Heart right ventricle (tissue), 16 donors: ENCODE data around the gene UGT3A1. TPM values are rescaled to one million over a fixed set of nuclear protein-coding genes. Genes with fewer than 3 reads are reported as not detected.

Experiments
- ATAC-seq, 8 donors: fragments of 200-7000 bp; cut with Tn5 transposase; one replicate each; pipeline ENCODE4 v1.9.1; 2020; ENCODE audit warnings: mild to moderate bottlenecking in 8 of 8, moderate library complexity in 8 of 8, moderate number of reproducible peaks in 1 of 8
- DNase-seq, 2 donors: peaks; one replicate each; pipeline ENCODE4 v3.0.0-alpha.2; 2020
- H3K27ac ChIP-seq, 10 donors: fragments of 200-600 bp; sonication (generic) in 2 of 10; one replicate each; pipeline versions ENCODE4 v1.5.0 to v1.8.0; 2020 to 2022; ENCODE audit warnings: mild to moderate bottlenecking in 3 of 10
- H3K27me3 ChIP-seq, 7 donors: fragments of 200-600 bp; one replicate each; pipeline ENCODE4 v1.8.0; 2021 to 2022; ENCODE audit warnings: mild to moderate bottlenecking in 2 of 7
- H3K36me3 ChIP-seq, 9 donors: fragments of 200-600 bp; sonication (generic) in 1 of 9; one replicate each; pipeline versions ENCODE4 v1.5.0 to v1.8.0; 2020 to 2022; ENCODE audit warnings: mild to moderate bottlenecking in 2 of 9
- H3K4me1 ChIP-seq, 9 donors: fragments of 200-600 bp; sonication (generic) in 1 of 9; one replicate each; pipeline versions ENCODE4 v1.5.0 to v1.8.0; 2020 to 2022; ENCODE audit warnings: mild to moderate bottlenecking in 4 of 9
- H3K4me3 ChIP-seq, 10 donors: fragments of 200-600 bp; sonication (generic) in 2 of 10; one replicate each; pipeline versions ENCODE4 v1.5.0 to v1.8.0; 2020 to 2022; ENCODE audit warnings: mild to moderate bottlenecking in 7 of 10, moderate library complexity in 2 of 10
- H3K9me3 ChIP-seq, 11 donors: fragments of 200-600 bp in 10 of 11; sonication (generic) in 2 of 11; one replicate each; pipeline versions ENCODE4 v1.5.0 to v1.8.0; 2013 to 2022; ENCODE audit warnings: mild to moderate bottlenecking in 2 of 11, control low read depth in 1 of 11, moderate library complexity in 1 of 11
- WGBS, 2 donors: extraction: QIAGEN DNeasy Blood & Tissue Kit; methylation state at CpG; one replicate each; pipeline ENCODE4 v1.1.7; 2013; ENCODE audit warnings: inconsistent platforms in 1 of 2; 5-methylcytosine and 5-hydroxymethylcytosine counted together
- intact Hi-C, 10 donors: fragments of 100-400 bp; cut with DNase I; formaldehyde crosslinking; loops; one replicate each; pipeline versions ENCODE4 v1.11.1 to v1.14.2; 2022
- polyA plus RNA-seq, 2 donors: library from polyadenylated mRNA; stranded (reverse); fragments of 200-250 nt; gene quantifications; one replicate each; pipeline ENCODE4 v1.2.3, GENCODE V29; 2013
- total RNA-seq, 10 donors: library from RNA; stranded (reverse); fragmentation: NEBNext Ultra II Directional in 3 of 10; extraction: Animal tissue kit (Norgen Biotek cat#: 25700) in 3 of 10; gene quantifications; one replicate each; pipeline versions ENCODE4 v1.2.1 to v1.2.4, GENCODE V29; 2021 to 2023
- TF ChIP-seq, protein P1 (sequence below), 9 donors: fragments of 200-600 bp; sonication (generic) in 2 of 9; IDR thresholded peaks; one replicate each; pipeline versions ENCODE4 v1.5.0 to v1.8.0; 2021 to 2022; ENCODE audit warnings: antibody characterized with exemption in 9 of 9, mild to moderate bottlenecking in 5 of 9, moderate library complexity in 1 of 9
- donor health status: Arrhythmogenic right ventricular cardiomyopathy.
- donor health status: ischemic (EF 13 %, LVEDD 7.1; RV severe dilation, severe dysfunction).
- donor health status: healthy with polysubstance abuse.
- donor health status: DM: no; HTN: yes; CAD: no.
- donor health status: DM: no; HTN: no; CAD: no.
- donor health status: ischemic (EF 25% LVEDD 6.9; RV normal size, moderate dysfunction).
- donor health status: ischemic (EF 25% LVEDD 5.7; RV mildly dilated, moderate dysfunction).
- donor health status: healthy.
- donor health status: DM: yes; HTN: yes; CAD: no.
- donor health status: Ischemic cardiomyopathy.
- donor health status: ischemic (EF 35%, LVEDD 5.7; RV mildly dilated, moderate dysfunction).
- donor health status: nonischemic (EF 11% LVEDD 7.7; RV severe dilation, severe dysfunction).
- donor health status: DM: yes; HTN: yes; CAD: no.
- donor health status: PGD.
- donor health status: ischemic (EF 29% LVEDD 5.4; RV normal size, mild dysfunction).
- donor health status: nonischemic (EF 23%, LVEDD 6.1; RV moderate dilation, normal function).

The UGT3A1 gene
- total and polyA plus RNA-seq, 12 donors, result not detected

DNA sequence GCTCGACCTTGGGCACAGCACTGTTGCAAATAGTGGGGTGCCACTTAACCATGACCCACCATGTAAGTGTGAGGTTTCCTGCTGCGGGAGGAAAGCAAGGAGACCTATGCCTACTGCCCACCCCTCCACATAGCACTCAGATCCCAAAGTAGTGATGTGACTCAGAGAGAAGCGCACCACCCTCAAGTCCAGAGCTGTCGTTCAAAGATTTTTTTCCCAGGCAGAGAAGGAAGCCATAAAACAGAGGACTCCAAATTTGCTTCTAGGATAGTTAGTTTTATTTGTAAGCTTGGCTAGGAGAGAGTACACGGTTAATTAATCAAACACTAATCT lies 19.3 kb downstream of the UGT3A1 start:
- intact Hi-C loops, result no loop called here
- TF ChIP-seq, protein P1, sequence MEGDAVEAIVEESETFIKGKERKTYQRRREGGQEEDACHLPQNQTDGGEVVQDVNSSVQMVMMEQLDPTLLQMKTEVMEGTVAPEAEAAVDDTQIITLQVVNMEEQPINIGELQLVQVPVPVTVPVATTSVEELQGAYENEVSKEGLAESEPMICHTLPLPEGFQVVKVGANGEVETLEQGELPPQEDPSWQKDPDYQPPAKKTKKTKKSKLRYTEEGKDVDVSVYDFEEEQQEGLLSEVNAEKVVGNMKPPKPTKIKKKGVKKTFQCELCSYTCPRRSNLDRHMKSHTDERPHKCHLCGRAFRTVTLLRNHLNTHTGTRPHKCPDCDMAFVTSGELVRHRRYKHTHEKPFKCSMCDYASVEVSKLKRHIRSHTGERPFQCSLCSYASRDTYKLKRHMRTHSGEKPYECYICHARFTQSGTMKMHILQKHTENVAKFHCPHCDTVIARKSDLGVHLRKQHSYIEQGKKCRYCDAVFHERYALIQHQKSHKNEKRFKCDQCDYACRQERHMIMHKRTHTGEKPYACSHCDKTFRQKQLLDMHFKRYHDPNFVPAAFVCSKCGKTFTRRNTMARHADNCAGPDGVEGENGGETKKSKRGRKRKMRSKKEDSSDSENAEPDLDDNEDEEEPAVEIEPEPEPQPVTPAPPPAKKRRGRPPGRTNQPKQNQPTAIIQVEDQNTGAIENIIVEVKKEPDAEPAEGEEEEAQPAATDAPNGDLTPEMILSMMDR (IDR thresholded peaks at IDR 0.05), result no peak
- H3K27me3 ChIP-seq, result peaks cover 0 to 3% (median 0%) of the 10 kb centered on the region in 7 donors
- DNase-seq, result no peak
- no peaks in the 10 kb centered on the region for H3K36me3 ChIP-seq
- no peak overlapping the region for H3K27ac ChIP-seq
- H3K4me1 ChIP-seq, result no peaks in the 10 kb centered on the region
- WGBS, 2 donors, result 77 to 79% methylated on average over 5 of the region's 5 CpGs
- no peak overlapping the region for H3K4me3 ChIP-seq
- no peak for ATAC-seq
- H3K9me3 ChIP-seq, result no peaks in the 10 kb centered on the region

DNA sequence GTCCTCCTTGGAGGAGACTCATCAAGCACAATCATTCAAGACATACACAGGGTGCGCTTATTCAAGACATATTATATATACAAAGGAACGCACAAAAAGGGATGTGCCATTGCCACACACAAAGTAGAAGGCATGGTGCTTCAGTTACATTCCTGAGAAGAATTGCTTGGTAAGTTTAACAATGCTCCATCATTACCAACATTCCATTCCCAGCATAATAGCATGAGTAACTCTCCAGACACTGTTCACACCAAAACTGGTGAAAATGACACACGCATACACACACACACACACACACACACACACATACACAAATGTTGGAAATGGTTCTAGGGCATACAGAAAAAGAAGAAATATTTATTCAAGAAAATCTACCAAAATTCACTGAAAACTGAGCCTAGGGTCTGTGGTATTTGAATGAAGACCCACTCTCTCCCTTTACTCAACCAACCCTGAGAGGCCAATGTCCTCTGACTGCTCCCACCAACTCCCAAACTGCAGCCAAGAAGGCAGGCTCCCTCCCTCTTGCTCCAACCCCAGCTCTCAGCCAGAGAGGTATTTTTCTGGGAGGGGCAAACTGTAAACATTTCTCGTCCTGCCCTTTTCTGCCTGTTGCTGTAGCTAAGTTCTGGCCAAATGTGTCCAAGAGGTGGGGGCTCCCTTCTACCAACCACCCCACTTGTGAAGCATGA lies 19.9 kb downstream of the UGT3A1 start:
- H3K27ac ChIP-seq, result no peak overlapping the region
- intact Hi-C loops, result no loop called here
- TF ChIP-seq, protein P1 (IDR thresholded peaks at IDR 0.05), result no peak
- no peaks in the 10 kb centered on the region for H3K4me1 ChIP-seq
- ATAC-seq (no peak), DNase-seq (no peak)
- 77 to 83% methylated on average over 4 of the region's 4 CpGs for WGBS, 2 donors
- H3K4me3 ChIP-seq, result no peak overlapping the region
- H3K9me3 ChIP-seq, result no peaks in the 10 kb centered on the region
- H3K36me3 ChIP-seq, result no peaks in the 10 kb centered on the region
- H3K27me3 ChIP-seq, result peaks cover 0 to 3% (median 0%) of the 10 kb centered on the region in 7 donors

DNA sequence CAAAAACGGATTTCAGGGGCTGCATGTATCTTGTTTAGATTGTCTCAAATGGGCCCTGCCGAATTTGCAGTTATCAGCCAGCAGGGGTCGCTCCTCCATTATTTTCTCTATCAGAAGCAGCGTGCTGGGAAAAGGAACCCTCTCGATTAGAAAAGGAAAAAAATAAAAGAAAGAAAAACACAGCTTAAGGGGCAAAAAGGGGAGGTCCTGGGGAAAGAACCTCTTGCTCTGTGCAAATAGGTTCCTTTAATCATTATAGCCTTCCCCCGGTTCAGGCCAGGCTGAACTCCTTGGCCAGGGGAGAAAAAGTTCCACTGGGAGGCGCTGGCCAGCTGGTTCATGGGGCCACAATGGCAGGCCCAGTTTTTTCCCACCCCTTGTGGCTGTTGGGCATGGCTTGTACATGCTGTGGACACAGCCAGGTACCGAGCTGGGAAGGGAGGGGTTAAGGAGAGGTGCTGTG lies 27.8 kb downstream of the UGT3A1 start:
- Histone ChIP-seq H3K27me3 (no peaks in the 10 kb centered on the region), H3K27ac (no peak overlapping the region), H3K4me1 (no peaks in the 10 kb centered on the region), H3K36me3 (no peaks in the 10 kb centered on the region), H3K4me3 (no peak overlapping the region), H3K9me3 (peaks cover 0 to 29% (median 0%) of the 10 kb centered on the region in 11 donors)
- intact Hi-C loops, result no loop called here
- ATAC-seq, result no peak
- TF ChIP-seq, protein P1 (IDR thresholded peaks at IDR 0.05), result peak in 1 of 9 donors; percentile 41
- 36 to 42% methylated on average over 8 of the region's 8 CpGs for WGBS, 2 donors
- no peak for DNase-seq

DNA sequence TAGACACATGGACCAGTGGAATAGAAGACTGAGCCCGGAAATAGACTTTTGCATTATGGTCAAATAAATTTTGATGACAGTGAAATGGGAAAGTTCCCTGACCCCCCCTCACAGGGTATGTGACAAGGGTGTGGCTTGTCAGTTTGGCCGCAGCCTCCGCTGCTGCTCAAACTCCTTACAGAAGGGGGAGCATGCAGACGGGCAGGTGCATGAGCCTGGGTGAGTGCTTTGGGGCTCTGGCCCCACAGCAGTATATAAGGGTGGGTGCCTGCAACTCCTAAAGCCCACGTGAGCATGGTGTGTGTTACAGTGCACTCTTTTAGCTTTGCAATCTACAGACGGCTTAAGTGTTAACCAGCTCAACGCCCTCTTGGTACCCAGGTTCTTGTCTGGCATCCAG lies 30.9 kb downstream of the UGT3A1 start:
- ATAC-seq (no peak), DNase-seq (no peak)
- Histone ChIP-seq H3K4me3 (no peak overlapping the region), H3K27ac (no peak overlapping the region), H3K27me3 (peaks cover 0 to 1% (median 0%) of the 10 kb centered on the region in 7 donors), H3K36me3 (no peaks in the 10 kb centered on the region), H3K9me3 (peaks cover 0 to 44% (median 0%) of the 10 kb centered on the region in 11 donors), H3K4me1 (no peaks in the 10 kb centered on the region)
- WGBS, 2 donors, result 62 to 73% methylated on average over 7 of the region's 7 CpGs
- intact Hi-C loops, result no loop called here
- TF ChIP-seq, protein P1 (IDR thresholded peaks at IDR 0.05), result no peak
